ENCODE data around the gene USP3.

The USP3 gene

DNA sequence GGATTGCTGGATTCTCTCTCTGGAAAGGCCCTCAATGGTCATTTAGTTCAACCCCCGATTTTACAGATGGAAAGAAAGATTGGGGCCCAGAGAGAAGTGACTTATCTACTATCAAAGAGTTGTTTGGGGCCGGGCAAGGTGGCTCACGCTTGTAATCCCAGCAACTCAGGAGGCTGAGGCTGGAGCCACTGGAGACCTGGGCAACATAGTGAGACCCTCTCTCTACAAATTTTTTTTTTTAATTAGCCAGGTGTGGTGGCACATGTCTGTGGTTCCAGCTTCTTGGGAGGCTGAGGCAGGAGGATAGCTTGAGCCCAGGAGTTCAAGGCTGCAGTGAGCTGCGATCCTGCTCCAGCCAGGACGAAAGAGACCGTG is 5.2 kb upstream of the USP3 start:
- no peak for DNase-seq

DNA sequence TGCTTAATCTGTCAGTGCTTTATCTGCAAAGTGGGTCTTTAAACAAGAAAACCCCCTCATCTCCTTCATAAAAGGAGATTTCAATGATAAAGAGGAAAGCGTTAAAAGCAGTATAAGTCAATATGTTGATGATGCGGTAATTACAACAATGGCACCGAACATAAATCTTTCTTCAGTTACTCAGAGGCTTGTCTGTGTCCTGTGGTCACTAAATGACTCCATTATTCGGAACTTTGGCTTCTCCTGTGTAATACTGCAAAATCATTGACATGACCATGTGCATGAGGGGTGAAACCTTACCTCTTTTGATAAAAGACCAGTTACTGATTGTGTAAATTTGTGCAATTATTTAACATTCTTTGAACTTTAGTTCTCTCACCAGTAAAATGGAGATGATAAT is 4.8 kb upstream of the USP3 start:
- DNase-seq: no peak

DNA sequence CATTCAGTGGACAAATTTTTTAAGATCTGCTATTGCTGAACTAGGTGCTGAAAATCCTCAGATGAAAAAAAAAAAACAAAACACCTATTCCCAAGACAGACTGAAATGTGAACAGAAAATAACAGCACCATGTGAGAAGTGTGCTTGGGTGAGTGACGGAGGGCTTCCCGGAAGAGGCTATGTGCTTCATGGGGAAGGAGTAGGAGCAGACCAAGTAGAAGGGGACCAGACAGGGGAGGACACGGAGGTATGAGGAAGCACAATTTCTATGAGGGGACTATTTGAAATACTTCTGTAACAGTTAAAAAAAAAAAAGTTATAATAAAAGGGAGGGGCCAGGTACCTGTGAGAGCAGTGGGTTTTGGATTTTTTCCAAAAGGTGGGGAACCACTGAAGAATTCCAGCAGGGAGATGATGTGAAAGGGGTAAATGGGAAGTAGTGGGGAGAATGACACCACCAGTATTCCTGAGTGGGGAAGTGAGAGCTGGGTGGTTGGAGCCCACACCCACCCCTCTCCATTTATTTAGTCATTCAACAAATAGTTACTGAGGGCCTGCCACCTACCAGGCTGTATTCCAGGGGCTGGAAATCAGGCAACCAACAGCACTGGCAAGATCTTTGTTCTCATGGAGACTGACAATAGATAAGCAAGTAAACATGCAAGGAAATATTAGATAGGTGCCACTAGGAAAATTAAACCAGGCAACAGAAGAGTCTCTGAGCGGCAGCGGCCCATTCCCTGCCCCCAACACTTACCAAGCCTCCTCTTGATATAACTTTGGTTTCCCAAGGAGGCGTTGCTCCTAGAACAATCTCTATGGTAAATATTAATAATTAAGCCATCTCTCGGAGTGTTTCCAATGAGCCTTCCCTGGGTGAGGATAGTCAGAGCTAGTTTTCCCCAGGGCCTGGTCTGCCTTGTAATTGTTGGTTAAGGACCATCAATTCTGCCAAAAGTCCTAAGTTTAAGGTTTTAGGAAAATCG is 3.8 kb upstream of the USP3 start:
- DNase-seq: peak; percentile 76

DNA sequence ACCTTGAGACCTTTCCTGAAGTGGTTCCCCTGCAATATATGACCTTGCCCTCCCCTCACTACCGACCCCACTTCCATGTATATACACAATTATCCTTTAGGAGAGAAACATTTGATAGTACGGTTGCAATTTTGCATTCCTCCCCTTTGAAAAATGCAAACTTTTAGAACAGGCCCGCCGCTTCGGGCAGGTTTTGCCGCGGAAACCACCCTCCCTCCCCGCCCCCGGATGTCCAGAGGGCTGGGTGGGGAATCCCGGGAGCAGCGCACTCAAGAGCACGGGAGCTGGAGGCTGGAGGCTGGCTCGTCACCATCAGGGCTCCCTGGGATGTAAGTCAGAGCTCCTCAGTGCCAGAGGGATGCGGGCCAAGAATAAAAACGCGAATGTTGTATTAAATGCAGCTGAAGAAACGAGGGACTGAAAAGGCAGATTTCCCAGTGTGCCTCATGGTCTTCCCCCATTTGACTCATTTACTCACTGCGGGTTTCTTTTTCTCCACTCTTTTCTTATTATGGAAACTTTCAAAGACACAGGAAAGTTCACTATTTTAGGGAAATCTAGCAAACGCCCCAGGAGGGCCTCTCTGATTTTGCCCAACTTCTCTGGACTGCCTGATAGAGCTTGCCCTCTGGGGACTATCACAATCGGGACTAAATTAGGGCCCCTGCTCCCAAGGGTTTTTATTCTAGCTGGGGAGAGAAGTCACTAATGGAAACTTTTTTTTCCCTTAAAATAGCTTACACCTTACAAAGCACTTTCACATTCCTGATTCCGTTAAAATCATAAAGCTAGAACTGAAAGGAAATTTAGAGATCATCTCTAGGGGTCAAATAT is 2.9 kb upstream of the USP3 start:
- DNase-seq: peak; percentile 90

DNA sequence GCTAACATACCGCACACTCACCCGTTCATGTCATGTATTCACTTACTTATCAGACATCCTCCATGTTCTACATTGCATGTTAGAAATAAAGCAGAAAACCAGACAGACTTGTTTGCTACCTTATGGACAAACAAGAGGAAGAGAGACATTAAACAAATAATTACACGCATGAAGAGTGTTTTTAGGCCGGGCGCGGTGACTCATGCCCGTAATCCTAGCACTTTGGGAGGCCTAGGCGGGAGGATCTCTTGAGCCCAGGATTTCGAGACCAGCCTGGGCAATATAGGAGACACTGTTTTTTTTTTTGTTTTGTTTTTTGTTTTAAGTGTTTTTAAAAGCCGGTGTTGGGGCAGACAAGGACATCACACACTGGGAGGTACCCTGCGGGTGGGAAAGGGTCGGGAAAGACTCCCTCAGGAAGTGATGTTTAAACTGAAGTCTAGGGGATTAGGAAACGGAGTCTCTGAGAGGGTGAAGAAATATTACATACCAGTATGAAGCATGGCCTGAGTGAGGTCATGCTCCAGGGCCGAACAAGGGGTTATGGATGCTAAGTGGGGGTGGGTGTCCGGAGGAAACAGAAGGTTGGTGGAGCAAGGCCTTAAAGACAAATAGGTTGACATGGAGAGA is 2.1 kb upstream of the USP3 start:
- peak; percentile 96 for DNase-seq

DNA sequence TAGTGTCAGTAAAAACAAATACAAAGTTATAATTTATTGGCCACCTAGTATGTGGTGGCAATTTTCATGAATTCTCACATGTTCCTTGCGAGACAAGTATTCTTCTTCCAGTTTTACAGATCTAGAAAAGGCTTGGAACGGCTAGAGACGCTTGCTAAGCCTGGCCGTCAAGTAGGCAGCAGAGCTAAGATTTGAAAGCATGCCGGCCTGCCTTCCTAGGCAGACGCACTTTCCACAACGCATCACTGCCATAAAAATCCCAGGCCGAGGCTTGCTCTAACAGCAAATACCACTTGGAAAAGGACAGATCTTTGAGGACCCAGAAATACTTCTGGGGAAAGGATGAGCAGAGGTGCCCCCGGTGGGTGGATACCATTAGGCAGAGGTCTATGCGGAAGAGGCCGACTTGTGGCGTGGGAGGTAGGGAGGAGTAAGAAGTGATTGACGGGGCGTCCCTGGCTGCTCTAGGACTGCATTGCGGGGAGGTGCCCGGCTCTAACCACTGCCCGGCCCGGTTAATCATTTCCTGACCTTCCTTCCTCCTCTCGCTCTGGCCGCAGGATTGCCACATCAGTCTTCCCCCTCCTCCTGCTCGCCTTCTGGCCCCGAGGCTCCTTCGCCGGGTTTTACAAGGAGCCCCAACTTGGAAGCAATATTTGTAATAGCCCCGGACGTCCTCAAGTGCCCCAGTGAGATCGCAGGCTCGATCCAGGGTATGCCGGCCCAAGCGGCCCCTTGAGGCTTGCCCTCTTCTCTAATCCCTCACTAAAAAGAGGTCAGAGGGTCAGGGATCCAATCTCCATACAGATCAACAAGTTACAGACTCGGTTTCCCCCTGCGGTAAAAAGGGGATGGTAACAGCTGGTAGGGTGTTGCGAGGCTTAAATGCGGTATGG is 1.3 kb upstream of the USP3 start:
- DNase-seq: peak; percentile 95

DNA sequence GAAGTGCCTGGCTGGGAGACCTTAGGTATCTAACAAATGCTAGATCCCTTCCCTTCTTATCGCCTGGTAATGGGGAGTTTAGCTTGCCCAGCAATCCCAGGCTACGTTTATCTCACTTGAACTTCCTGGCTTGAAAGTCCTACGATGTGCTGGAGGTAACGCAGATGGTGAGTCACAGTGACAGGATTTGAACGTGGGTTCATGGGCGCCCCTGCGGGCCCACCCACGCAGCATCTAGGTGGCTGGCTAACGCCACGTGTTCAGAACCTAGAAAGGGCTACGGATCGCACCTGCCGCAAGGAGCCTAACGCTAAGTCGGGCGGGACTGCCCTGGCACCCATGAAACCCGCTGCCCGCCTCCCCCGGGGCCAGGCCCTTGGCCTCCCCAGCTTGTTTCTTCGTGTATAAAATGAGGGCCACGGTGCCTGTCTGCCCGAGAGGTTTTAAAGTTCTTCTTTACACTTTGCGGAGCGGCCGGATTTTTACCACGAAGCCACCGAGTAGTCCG is 600 bp upstream of the USP3 start:
- DNase-seq: peak; percentile 89

DNA sequence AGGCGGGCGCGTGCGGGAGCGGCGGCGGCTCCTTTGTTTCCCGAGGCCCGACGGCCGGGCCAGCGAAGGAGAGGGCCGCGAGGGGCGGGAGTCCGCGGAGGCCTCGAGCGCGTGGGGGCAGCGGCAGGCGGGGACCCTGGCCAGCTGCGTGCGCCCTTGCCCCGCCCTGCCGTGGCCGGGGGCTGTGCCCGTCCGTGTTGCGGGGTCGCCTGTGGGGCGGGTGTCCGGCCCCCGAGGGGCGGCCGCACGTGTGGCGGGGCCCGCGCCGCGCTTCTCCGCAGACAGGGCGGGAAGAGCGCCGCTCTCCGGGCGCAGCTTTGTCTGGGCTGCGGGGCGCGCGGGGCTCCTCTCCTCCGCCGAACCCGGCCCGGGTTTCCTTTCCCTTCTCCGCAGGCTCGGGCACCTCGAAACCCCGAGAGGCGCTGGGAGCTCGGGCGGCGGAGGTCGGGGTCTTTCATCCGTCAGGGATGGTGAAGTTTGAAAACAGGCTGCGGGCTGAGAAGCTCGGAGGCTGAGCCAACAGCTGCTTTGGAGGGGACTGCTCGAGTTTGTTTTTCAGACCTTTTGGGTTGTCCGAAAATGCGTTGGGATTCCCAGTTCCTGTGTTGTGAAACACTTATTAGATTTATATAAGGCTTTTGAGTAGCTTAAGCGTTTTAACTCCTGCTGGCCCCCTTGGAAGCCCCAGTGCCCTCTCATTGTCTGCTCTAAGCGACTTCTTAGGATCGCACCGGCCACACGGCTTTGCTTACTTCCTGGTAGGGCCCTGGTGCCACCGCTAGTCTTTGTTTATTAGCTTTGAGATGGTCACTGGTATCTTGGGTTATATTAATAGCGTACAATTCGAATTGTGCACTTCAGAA is 817 bp downstream of the USP3 start:
- peak; percentile 81 for DNase-seq

DNA sequence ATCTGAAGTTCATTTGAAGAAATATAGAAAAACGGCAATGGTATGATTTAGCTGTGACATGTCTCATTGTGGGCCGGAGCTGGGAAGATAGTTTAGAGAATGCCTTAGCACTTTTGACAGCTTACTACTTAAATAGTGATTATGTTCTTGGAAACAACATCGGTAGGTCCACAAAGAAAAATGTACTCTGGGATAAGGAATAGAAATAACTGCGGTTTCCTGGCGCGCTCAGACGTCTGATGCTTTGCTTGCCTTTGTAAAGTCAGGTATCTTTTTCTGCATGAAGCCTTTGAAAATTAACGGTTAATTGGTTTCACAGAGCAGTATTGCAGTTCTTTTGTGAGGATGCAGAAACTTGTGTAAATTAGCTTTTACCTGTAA is 1.4 kb downstream of the USP3 start:
- DNase-seq: no peak

DNA sequence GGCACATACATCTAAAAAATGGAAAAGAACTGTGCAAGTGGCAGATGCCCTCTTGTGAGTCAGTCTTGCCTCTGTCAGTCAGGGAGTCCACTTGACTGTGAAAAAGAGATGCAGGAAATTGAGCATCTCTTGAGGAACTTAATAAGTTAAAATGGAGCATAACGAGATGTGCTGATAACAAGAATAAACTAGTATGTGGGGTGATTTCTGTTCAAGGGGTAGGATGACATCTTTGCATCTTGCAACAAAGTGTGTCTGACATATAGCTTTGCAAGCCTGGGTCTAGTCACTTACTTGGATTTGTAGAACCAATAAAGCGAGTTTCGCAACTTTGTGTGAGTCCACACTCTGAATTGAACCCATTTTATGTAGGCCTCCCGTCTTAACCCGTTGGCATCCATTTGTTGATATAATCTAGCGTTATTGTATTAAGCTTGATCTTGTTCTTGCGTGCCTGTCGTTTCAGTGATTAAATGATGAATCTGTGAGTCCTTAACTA is 2.2 kb downstream of the USP3 start:
- peak; percentile 18 for DNase-seq

DNA sequence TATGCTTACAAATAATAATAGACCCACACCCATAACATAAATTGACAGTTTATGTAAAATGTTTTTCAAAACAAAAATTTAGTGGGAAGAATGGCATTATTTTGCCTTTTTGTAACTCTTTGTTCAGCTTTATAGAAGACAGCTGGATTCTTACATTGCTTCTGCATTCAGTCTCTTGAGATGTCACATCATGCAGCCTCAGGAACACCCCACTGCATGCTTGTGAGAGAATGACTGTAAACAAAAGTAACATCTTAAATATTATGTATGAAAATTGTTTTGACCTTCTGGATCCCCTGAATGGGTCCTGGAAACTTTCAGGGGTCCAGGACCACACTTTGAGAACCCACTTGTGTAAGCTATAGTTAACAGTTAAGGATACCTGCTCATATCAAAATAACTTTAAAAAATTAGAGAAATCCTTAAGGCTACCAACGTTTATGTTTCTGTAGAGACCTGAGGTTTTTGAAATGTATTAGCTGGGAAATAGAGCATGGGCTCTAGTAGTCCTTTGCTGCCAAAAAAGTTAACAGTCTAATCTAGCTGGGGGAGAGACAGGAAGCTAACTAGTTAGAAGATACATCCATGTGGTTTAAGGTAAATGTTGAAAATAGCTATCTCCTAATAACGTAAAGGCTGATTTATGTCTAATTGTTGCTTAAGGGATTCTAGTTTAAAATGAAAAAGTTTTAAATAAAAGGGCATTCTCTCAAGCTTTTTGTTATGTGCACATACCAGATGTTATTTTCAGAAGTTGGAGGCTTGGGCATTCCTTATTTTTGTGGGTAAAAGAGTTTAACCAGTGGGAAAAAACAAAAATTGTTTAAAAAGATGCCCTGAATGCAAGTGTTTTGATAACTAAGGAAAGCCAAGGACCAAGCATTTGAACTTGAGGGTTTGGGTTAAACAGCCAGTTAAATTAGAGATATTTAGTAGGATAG is 3.8 kb downstream of the USP3 start:
- DNase-seq: no peak

DNA sequence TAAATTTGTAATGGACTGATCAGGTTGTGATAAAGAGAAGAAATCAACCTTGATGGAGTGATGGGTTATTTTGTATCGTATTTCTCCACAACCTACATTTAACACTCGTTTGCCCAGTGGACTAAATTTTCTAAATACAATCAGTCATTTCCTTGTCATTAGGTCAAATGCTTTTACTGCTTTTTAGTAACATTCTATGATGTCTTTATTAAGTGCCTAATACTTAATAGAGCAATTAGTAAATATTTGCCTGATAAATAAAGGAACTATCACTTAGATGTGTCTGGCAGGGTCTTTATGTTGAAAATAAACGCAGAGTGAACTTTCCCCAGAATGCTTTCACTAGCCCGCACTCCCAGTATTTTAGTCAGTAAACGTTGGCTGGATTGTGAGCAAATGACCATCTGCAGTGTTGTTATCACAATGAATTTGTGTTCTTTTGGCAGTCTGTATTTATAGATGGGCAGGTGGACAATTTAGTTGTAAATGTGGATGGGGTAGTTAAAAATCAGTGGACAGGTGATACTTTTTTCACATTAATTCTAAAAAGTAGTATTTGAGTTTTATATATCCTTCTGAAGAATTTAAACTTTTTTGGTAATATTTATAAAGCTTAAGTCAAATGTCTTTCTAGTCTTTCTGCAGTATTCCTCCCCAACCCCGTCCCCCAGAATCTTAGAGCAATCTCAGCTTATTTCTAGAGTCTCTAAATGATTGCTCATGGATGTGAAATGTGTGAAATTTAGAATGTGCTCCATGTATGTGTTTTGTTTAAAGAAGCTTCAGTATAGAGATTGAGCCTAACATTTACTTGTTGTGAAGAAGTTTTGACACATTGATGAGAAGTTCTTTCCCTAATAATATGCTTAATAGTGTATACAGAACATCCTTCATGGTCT is 4.9 kb downstream of the USP3 start:
- no peak for DNase-seq

DNA sequence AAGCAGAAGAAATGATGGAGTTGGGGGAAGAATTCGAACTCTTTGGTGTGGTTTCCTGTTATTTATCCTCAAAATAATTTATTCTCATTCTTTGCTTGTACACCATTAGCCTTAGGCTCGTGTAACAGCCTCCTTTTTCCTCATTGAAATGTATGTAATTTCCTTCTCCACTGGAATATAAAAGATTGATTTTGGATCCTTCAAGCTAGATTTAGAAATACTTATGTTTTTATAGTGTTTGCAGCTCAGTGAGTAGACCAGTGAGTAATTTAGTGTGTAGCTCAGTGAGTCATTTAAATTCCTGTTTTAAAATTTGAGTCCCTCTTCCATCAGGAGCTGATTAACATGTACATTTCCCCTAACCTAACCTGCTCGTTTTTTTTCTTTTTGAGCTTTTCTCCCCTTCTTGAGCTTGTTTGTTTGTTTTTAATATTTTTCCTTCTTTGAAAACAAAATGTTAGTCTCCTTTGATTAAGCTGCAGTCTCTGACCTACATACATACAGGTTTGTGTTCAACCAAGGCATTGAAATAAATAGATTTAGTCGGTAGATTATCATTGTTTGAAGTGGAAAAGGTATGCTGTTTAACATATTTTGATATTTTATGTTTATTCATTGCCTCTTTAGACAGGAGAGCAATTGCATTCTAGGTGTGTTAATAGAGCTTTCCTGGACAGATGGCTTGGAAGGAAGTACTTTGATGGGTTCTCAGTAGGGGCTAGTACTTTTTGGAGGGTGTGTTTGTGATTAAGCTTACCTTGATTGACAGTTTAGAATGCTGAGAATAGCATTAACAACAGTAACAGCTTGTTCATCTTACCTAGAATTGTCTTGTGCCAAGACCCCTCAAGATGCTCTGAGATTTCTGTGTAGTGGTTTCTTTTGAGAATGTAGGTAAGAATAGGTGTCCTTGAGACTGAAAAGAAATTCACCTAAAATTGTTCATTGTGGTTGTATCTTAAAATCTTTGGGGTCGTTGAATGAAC is 5.9 kb downstream of the USP3 start:
- no peak for DNase-seq

DNA sequence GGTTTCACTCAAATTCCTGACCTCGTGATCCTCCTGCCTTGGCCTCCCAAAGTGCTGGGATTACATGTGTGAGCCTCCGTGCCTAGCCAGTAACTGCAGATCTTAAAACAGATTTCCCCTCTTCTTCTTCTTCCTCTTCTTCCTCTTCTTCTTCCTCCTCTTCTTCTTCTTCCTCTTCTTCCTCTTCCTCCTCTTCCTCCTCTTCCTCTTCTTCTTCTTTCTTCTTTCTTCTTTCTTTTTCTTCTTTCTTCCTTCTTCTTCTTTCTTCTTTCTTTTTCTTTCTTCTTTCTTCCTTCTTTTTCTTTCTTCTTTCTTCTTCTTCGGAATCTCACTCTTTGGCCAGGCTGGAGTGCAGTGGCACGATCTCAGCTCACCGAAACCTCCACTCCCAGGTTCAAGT is 7.8 kb downstream of the USP3 start:
- no peak for DNase-seq

DNA sequence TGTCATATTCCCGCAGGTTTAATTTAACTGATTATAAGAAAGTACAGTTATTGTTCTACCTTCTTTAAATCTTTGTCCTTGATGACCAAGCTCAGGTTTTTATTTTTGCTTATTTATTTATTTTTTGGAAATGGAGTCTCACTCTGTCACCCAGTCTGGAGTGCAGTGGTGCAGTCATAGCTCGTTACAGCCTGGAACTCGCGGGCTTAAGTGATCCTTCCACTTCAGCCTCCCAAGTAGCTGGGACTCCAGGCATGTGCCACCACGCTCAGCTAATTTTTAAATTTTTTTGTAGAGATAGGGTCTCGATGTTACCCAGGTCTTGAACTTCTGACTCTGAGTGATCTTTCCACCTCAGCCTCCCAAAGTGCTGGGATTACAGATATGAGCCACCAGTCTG is 8.9 kb downstream of the USP3 start:
- DNase-seq: peak; percentile 18

DNA sequence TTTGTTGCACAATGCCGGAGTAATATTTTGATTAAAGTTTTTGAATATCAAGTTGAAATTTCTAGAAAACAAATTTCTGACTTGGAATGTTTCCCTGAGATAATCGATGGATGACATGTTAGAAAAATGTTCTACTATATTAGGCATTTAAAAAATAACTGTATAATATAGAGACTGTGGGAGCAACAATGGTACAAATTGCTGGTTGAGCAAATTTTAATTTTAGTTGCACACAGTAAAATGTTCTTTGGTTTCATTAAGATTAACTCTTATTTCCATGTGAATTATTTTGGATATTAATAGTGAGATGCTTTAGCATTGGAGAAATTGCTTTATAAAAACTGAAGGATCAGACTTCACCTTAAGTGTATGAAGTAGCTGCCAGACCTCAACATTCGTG is 9.3 kb downstream of the USP3 start:
- DNase-seq: no peak

DNA sequence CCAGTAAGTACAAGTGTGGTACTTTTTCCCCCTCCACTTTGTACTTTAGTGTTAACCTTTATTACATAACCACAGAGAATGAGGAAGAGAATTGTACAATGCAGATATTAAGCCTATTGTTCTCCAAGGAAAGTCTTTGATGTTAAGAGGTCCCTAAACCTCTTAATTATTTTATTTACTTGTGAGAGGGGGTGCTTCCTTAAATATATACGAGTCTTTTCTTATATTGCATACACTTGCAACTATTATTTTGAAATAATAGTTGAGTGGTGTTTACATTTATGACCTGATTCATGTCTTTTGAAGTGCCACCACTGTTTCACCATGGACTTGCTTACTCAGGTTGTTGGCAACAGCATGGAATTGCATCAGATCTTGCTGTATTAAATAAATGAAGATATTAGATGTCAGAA is 10.1 kb downstream of the USP3 start:
- DNase-seq: peak; percentile 70
